IPS-20b (cell line): ENCODE measurements around the gene ATP2C1.

Experiments
- H3K27ac ChIP-seq: one replicate; pipeline ENCODE4 v1.5.1; 2013; ENCODE audit warnings: low read length
- H3K27me3 ChIP-seq: 2 replicates; pipeline ENCODE4 v1.6.1; 2013; ENCODE audit warnings: mild to moderate bottlenecking, low read length, inconsistent platforms; ENCODE audit not compliant: insufficient read depth
- H3K36me3 ChIP-seq: 2 replicates; pipeline ENCODE4 v1.6.1; 2013; ENCODE audit warnings: low read depth, mild to moderate bottlenecking, inconsistent platforms, low read length, moderate library complexity; ENCODE audit not compliant: insufficient read depth
- H3K4me1 ChIP-seq: 2 replicates; pipeline ENCODE4 v1.6.1; 2013; ENCODE audit warnings: mild to moderate bottlenecking, control low read depth, inconsistent platforms, low read length, moderate library complexity; ENCODE audit not compliant: insufficient read depth
- H3K4me3 ChIP-seq: 2 replicates; pipeline ENCODE4 v1.5.1; 2013; ENCODE audit warnings: mild to moderate bottlenecking, low read length, inconsistent platforms
- H3K9ac ChIP-seq: 2 replicates; pipeline ENCODE4 v1.6.1; 2013; ENCODE audit warnings: low read depth, mild to moderate bottlenecking, inconsistent platforms, low read length, moderate library complexity
- H3K9me3 ChIP-seq: 2 replicates; pipeline ENCODE4 v1.6.1; 2013; ENCODE audit warnings: mild to moderate bottlenecking, low read depth, low read length, inconsistent platforms; ENCODE audit not compliant: insufficient read depth

ATP2C1 gene

GRCh38 chr3:130918328-130918727, 24.4 kb downstream of the ATP2C1 start:
- Histone ChIP-seq H3K36me3 (no peaks in the 10 kb centered on the region), H3K27me3 (no peaks in the 10 kb centered on the region), H3K4me3 (no peak overlapping the region), H3K27ac (no peak overlapping the region), H3K4me1 (no peaks in the 10 kb centered on the region), H3K9ac (no peak overlapping the region), H3K9me3 (no peaks in the 10 kb centered on the region; the same call in 1 of the 2 replicates)

- peaks cover 3% of the 10 kb centered on the region; the same call in 1 of the 2 replicates for H3K4me1 ChIP-seq
- H3K4me3 ChIP-seq: no peak overlapping the region
These were observed 31.7 kb downstream of the ATP2C1 start for GRCh38 chr3:130925628-130926027.

GRCh38 chr3:130926504-130926903, 32.6 kb downstream of the ATP2C1 start:
- no peak overlapping the region for H3K9ac ChIP-seq
- H3K4me3 ChIP-seq: no peak overlapping the region
- H3K4me1 ChIP-seq: peaks cover 3% of the 10 kb centered on the region; the same call in 1 of the 2 replicates
- no peaks in the 10 kb centered on the region for H3K27me3 ChIP-seq
- H3K27ac ChIP-seq: no peak overlapping the region
- no peaks in the 10 kb centered on the region; the same call in 1 of the 2 replicates for H3K9me3 ChIP-seq
- peaks cover 6% of the 10 kb centered on the region; the same call in 1 of the 2 replicates for H3K36me3 ChIP-seq

More at GRCh38 chr3:130925628-130926027, 31.7 kb downstream of the ATP2C1 start:
- no peaks in the 10 kb centered on the region for H3K27me3 ChIP-seq
- no peak overlapping the region for H3K27ac ChIP-seq
- H3K9ac ChIP-seq: no peak overlapping the region
- no peaks in the 10 kb centered on the region; the same call in 1 of the 2 replicates for H3K9me3 ChIP-seq
- H3K36me3 ChIP-seq: no peaks in the 10 kb centered on the region

- no peak overlapping the region for H3K27ac ChIP-seq
- H3K4me3 ChIP-seq: no peak overlapping the region
- H3K27me3 ChIP-seq: no peaks in the 10 kb centered on the region
- H3K9me3 ChIP-seq: no peaks in the 10 kb centered on the region
- H3K9ac ChIP-seq: no peak overlapping the region
- H3K36me3 ChIP-seq: peaks cover 27% of the 10 kb centered on the region; the same call in 1 of the 2 replicates
- H3K4me1 ChIP-seq: peaks cover 3% of the 10 kb centered on the region; the same call in 1 of the 2 replicates
These were observed 35.9 kb downstream of the ATP2C1 start for GRCh38 chr3:130929804-130930203.

GRCh38 chr3:130932979-130933378, 39.1 kb downstream of the ATP2C1 start:
- peaks cover 47% of the 10 kb centered on the region for H3K36me3 ChIP-seq
- H3K9ac ChIP-seq: no peak overlapping the region
- H3K4me3 ChIP-seq: no peak overlapping the region
- no peak overlapping the region for H3K27ac ChIP-seq
- H3K27me3 ChIP-seq: no peaks in the 10 kb centered on the region
- H3K4me1 ChIP-seq: no peaks in the 10 kb centered on the region; the same call in 1 of the 2 replicates
- H3K9me3 ChIP-seq: no peaks in the 10 kb centered on the region

GRCh38 chr3:130933801-130934345, 40.0 kb downstream of the ATP2C1 start:
- peaks cover 51% of the 10 kb centered on the region for H3K36me3 ChIP-seq
- no peak overlapping the region for H3K27ac ChIP-seq
- H3K27me3 ChIP-seq: no peaks in the 10 kb centered on the region
- no peak overlapping the region for H3K4me3 ChIP-seq
- H3K9ac ChIP-seq: no peak overlapping the region
- H3K4me1 ChIP-seq: no peaks in the 10 kb centered on the region; the same call in 1 of the 2 replicates
- no peaks in the 10 kb centered on the region for H3K9me3 ChIP-seq

GRCh38 chr3:130934442-130935089, 40.7 kb downstream of the ATP2C1 start:
- Histone ChIP-seq H3K9me3 (no peaks in the 10 kb centered on the region), H3K4me3 (no peak overlapping the region), H3K27me3 (no peaks in the 10 kb centered on the region), H3K9ac (no peak overlapping the region), H3K4me1 (no peaks in the 10 kb centered on the region; the same call in 1 of the 2 replicates), H3K27ac (no peak overlapping the region), H3K36me3 (peaks cover 51% of the 10 kb centered on the region)

GRCh38 chr3:130935761-130936492, 42.0 kb downstream of the ATP2C1 start:
- Histone ChIP-seq H3K27ac (no peak overlapping the region), H3K4me3 (no peak overlapping the region), H3K36me3 (peaks cover 50% of the 10 kb centered on the region), H3K4me1 (no peaks in the 10 kb centered on the region; the same call in 1 of the 2 replicates), H3K9me3 (no peaks in the 10 kb centered on the region), H3K27me3 (no peaks in the 10 kb centered on the region), H3K9ac (no peak overlapping the region)

- Histone ChIP-seq H3K9ac (no peak overlapping the region), H3K4me3 (no peak overlapping the region), H3K27ac (no peak overlapping the region), H3K9me3 (no peaks in the 10 kb centered on the region), H3K36me3 (peaks cover 51% of the 10 kb centered on the region), H3K4me1 (no peaks in the 10 kb centered on the region; the same call in 1 of the 2 replicates), H3K27me3 (no peaks in the 10 kb centered on the region)
These were observed 45.9 kb downstream of the ATP2C1 start for GRCh38 chr3:130939753-130940152.

- Histone ChIP-seq H3K36me3 (peaks cover 47% of the 10 kb centered on the region), H3K27ac (no peak overlapping the region), H3K27me3 (no peaks in the 10 kb centered on the region), H3K9ac (no peak overlapping the region), H3K9me3 (no peaks in the 10 kb centered on the region), H3K4me1 (no peaks in the 10 kb centered on the region; the same call in 1 of the 2 replicates), H3K4me3 (no peak overlapping the region)
These were observed 47.9 kb downstream of the ATP2C1 start for GRCh38 chr3:130941793-130942192.

- no peaks in the 10 kb centered on the region; the same call in 1 of the 2 replicates for H3K4me1 ChIP-seq
- H3K9ac ChIP-seq: no peak overlapping the region
- H3K36me3 ChIP-seq: peaks cover 54% of the 10 kb centered on the region
These were observed 53.0 kb downstream of the ATP2C1 start for GRCh38 chr3:130946882-130947281.

More at GRCh38 chr3:130946882-130947281, 53.0 kb downstream of the ATP2C1 start:
- no peaks in the 10 kb centered on the region for H3K27me3 ChIP-seq
- no peak overlapping the region for H3K27ac ChIP-seq
- H3K9me3 ChIP-seq: no peaks in the 10 kb centered on the region
- H3K4me3 ChIP-seq: no peak overlapping the region
